Neural cell (in vitro differentiated cells): ENCODE results near the gene OR4K2. TPM values are rescaled to one million over a fixed set of nuclear protein-coding genes. Genes with fewer than 3 reads are reported as not detected.

Experiments used
- H2AFZ ChIP-seq: fragments of 200-600, 300-800 bp; sonication (generic), shearing (Covaris generic); 2 replicates; pipeline ENCODE4 v1.6.0; 2014; ENCODE audit warnings: low read depth, mild to moderate bottlenecking, antibody characterized with exemption, low read length, moderate library complexity
- H3F3A ChIP-seq: fragments of 200-600 bp; shearing (Covaris generic); 2 replicates; pipeline ENCODE4 v1.6.1; 2016; ENCODE audit warnings: mild to moderate bottlenecking, moderate library complexity, mixed read lengths, antibody characterized with exemption, low read length; ENCODE audit not compliant: insufficient read depth, poor library complexity, severe bottlenecking
- H3K27ac ChIP-seq: fragments of 200-600, 300-800 bp; sonication (generic), shearing (Covaris generic); 2 replicates; pipeline ENCODE4 v1.5.1; 2014; ENCODE audit warnings: mild to moderate bottlenecking, low read length, moderate library complexity
- H3K27me3 ChIP-seq: fragments of 300-800, 200-600 bp; sonication (generic), shearing (Covaris generic); 2 replicates; pipeline ENCODE4 v1.6.0; 2014; ENCODE audit warnings: mild to moderate bottlenecking, low read depth, low read length, moderate library complexity; ENCODE audit not compliant: insufficient read depth
- H3K36me3 ChIP-seq: fragments of 300-800, 200-600 bp; sonication (generic), shearing (Covaris generic); 2 replicates; pipeline ENCODE4 v1.5.1; 2014; ENCODE audit warnings: mild to moderate bottlenecking, antibody characterized with exemption, low read length, moderate library complexity; ENCODE audit not compliant: insufficient read depth
- H3K4me2 ChIP-seq: fragments of 300-800, 200-600 bp; sonication (generic), shearing (Covaris generic); 2 replicates; pipeline ENCODE4 v1.6.0; 2014; ENCODE audit warnings: mild to moderate bottlenecking, low read length
- H3K4me3 ChIP-seq: fragments of 300-800, 200-600 bp; sonication (generic), shearing (Covaris generic); 2 replicates; pipeline ENCODE4 v1.5.1; 2014; ENCODE audit warnings: mild to moderate bottlenecking, low read length, moderate library complexity
- H3K79me2 ChIP-seq: fragments of 200-600 bp; shearing (Covaris generic); replicated peaks from 2 replicates; pipeline ENCODE4 v1.6.0; 2014; ENCODE audit warnings: mild to moderate bottlenecking, low read length, moderate library complexity; ENCODE audit not compliant: insufficient read depth
- H3K9ac ChIP-seq: fragments of 300-800, 200-600 bp; sonication (generic), shearing (Covaris generic); 2 replicates; pipeline ENCODE4 v1.6.1; 2016; ENCODE audit warnings: mild to moderate bottlenecking, low read length, mixed read lengths
- H3K9me2 ChIP-seq: fragments of 200-600 bp; shearing (Covaris generic); 2 replicates; pipeline ENCODE4 v1.6.1; 2016; ENCODE audit warnings: mild to moderate bottlenecking, low read length, mixed read lengths; ENCODE audit not compliant: insufficient read depth
- H3K9me3 ChIP-seq: fragments of 200-600, 300-800 bp; sonication (generic), shearing (Covaris generic); 2 replicates; pipeline ENCODE4 v1.6.1; 2016; ENCODE audit warnings: mild to moderate bottlenecking, mixed run types, low read length, moderate library complexity, mixed read lengths
- H4K20me1 ChIP-seq: fragments of 200-600 bp; shearing (Covaris generic); 2 replicates; pipeline ENCODE4 v1.6.1; 2016; ENCODE audit warnings: mild to moderate bottlenecking, mixed run types; ENCODE audit not compliant: insufficient read depth
- CTCF ChIP-seq: fragments of 450-650 bp; IDR thresholded peaks from 2 replicates; pipeline ENCODE4 v1.5.1; 2014; ENCODE audit warnings: antibody characterized with exemption, mild to moderate bottlenecking, moderate library complexity; ENCODE audit not compliant: poor library complexity, severe bottlenecking
- EP300 ChIP-seq: fragments of 450-650 bp; conservative IDR thresholded peaks from 2 replicates; pipeline ENCODE4 v1.6.1; 2014; ENCODE audit warnings: antibody characterized with exemption, mild to moderate bottlenecking, moderate library complexity; ENCODE audit not compliant: poor library complexity, severe bottlenecking
- EZH2 ChIP-seq: fragments of 200-600, 300-800 bp; shearing (Covaris generic), sonication (generic); IDR thresholded peaks from 2 replicates; pipeline ENCODE4 v1.6.1; 2014; ENCODE audit warnings: antibody characterized with exemption, low read length, borderline replicate concordance, mild to moderate bottlenecking; ENCODE audit not compliant: insufficient read depth, poor library complexity, severe bottlenecking
- MXI1 ChIP-seq: fragments of 450-650 bp; conservative IDR thresholded peaks from 2 replicates; pipeline ENCODE4 v1.6.1; 2014; ENCODE audit warnings: antibody characterized with exemption, mild to moderate bottlenecking; ENCODE audit not compliant: poor library complexity, severe bottlenecking
- POLR2AphosphoS5 ChIP-seq: IDR thresholded peaks from 2 replicates; pipeline ENCODE4 v1.6.1; 2012
- RAD21 ChIP-seq: fragments of 450-650 bp; conservative IDR thresholded peaks from 2 replicates; pipeline ENCODE4 v1.6.1; 2014; ENCODE audit warnings: antibody characterized with exemption, mild to moderate bottlenecking, moderate library complexity
- SMC3 ChIP-seq: fragments of 450-650 bp; conservative IDR thresholded peaks from 2 replicates; pipeline ENCODE4 v1.6.1; 2014; ENCODE audit warnings: antibody characterized with exemption, mild to moderate bottlenecking, moderate library complexity; ENCODE audit not compliant: poor library complexity
- TAF1 ChIP-seq: IDR thresholded peaks from 2 replicates; pipeline ENCODE4 v1.6.1; 2012; ENCODE audit warnings: low read depth
- polyA plus RNA-seq: library from polyadenylated mRNA; depleted of rRNA; stranded (reverse); fragments of >200 nt; gene quantifications from 2 replicates; pipeline ENCODE4 v1.2.3, GENCODE V29; 2014
- TF ChIP-seq, protein P1 (sequence below): IDR thresholded peaks from 2 replicates; pipeline ENCODE4 v1.6.1; 2012; ENCODE audit warnings: borderline replicate concordance

OR4K2 gene
- polyA plus RNA-seq, 1 donor from 2014 or later = not detected

DNA sequence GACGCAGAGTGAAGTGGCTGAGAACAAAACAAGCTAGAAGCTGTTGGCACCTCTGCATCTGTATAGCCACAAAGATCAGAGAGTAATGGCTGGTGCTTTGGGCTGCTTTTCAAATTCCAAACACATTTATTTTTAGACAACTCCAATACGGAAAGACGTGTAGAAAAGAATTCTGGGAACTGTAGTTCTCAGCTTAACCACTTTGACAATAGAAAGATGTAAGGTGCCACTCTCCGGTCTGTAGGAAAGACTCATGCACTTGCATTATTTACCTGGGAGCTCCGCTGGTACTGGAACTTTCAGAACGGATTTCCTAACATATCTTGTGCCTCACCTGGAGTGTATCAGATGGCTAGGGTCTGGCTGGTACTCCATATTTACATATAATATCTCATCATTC, 1.8 kb upstream of the OR4K2 start:
- H3K9me2 ChIP-seq = no peaks in the 10 kb centered on the region
- H3K9me3 ChIP-seq = no peaks in the 10 kb centered on the region
- no peak for TF ChIP-seq EZH2
- TF ChIP-seq, protein P1, sequence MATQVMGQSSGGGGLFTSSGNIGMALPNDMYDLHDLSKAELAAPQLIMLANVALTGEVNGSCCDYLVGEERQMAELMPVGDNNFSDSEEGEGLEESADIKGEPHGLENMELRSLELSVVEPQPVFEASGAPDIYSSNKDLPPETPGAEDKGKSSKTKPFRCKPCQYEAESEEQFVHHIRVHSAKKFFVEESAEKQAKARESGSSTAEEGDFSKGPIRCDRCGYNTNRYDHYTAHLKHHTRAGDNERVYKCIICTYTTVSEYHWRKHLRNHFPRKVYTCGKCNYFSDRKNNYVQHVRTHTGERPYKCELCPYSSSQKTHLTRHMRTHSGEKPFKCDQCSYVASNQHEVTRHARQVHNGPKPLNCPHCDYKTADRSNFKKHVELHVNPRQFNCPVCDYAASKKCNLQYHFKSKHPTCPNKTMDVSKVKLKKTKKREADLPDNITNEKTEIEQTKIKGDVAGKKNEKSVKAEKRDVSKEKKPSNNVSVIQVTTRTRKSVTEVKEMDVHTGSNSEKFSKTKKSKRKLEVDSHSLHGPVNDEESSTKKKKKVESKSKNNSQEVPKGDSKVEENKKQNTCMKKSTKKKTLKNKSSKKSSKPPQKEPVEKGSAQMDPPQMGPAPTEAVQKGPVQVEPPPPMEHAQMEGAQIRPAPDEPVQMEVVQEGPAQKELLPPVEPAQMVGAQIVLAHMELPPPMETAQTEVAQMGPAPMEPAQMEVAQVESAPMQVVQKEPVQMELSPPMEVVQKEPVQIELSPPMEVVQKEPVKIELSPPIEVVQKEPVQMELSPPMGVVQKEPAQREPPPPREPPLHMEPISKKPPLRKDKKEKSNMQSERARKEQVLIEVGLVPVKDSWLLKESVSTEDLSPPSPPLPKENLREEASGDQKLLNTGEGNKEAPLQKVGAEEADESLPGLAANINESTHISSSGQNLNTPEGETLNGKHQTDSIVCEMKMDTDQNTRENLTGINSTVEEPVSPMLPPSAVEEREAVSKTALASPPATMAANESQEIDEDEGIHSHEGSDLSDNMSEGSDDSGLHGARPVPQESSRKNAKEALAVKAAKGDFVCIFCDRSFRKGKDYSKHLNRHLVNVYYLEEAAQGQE = no peak
- no peak for TF ChIP-seq CTCF
- TF ChIP-seq RAD21 = no peak
- no peak for TF ChIP-seq EP300
- no peak for TF ChIP-seq TAF1
- TF ChIP-seq SMC3 = no peak
- TF ChIP-seq POLR2AphosphoS5 = no peak
- no peak for TF ChIP-seq MXI1
- H2AFZ ChIP-seq = no peak overlapping the region
- H3K27ac ChIP-seq = no peak overlapping the region
- no peaks in the 10 kb centered on the region for H3F3A ChIP-seq
- no peak overlapping the region for H3K4me3 ChIP-seq
- H4K20me1 ChIP-seq = no peaks in the 10 kb centered on the region
- H3K4me2 ChIP-seq = no peak overlapping the region
- no peaks in the 10 kb centered on the region for H3K27me3 ChIP-seq
- no peak overlapping the region for H3K9ac ChIP-seq
- no peaks in the 10 kb centered on the region for H3K79me2 ChIP-seq
- no peaks in the 10 kb centered on the region for H3K36me3 ChIP-seq

DNA sequence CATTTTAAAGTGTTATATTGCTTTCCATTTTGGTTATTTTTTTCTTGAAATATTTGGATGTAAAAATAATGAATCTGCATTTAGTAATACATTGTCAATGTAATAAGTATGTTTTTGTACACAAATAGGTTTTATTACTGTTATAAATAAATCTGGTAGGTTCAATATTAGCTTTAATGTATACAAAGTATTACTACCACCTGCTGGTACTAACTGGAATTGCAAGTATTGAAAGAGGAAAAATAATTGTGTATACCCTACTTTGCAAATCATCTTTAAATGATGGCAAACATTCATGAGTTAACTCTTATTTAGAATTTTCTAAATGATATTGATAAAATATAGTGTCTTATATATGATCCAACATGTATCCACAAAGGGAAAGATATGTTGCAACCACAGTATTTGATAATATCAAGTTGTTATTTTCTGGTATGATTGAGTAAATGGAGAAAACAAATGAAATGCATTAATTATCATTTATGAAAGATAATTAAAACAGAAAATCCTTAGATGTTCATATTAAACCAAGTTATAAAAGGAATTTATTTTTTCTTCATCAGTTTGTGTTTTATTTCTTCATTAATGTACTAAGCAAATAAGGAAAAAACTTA, 3.2 kb downstream of the OR4K2 start:
- Histone ChIP-seq H3F3A (no peaks in the 10 kb centered on the region), H3K9me3 (peaks cover 4% of the 10 kb centered on the region), H3K36me3 (no peaks in the 10 kb centered on the region)

More for the DNA sequence above, 3.2 kb downstream of the OR4K2 start:
- H3K9ac ChIP-seq = no peak overlapping the region
- H3K27ac ChIP-seq = no peak overlapping the region
- H3K4me2 ChIP-seq = no peak overlapping the region
- no peak overlapping the region for H2AFZ ChIP-seq
- TF ChIP-seq SMC3 (no peak), EP300 (no peak), MXI1 (no peak), TAF1 (no peak), CTCF (no peak), EZH2 (no peak), RAD21 (no peak), POLR2AphosphoS5 (no peak)
- TF ChIP-seq, protein P1 = no peak
- H3K79me2 ChIP-seq = no peaks in the 10 kb centered on the region
- no peak overlapping the region for H3K4me3 ChIP-seq
- no peaks in the 10 kb centered on the region for H3K27me3 ChIP-seq
- no peaks in the 10 kb centered on the region for H4K20me1 ChIP-seq
- no peaks in the 10 kb centered on the region for H3K9me2 ChIP-seq
